ENCODE data around the gene TEKT2.

DNA sequence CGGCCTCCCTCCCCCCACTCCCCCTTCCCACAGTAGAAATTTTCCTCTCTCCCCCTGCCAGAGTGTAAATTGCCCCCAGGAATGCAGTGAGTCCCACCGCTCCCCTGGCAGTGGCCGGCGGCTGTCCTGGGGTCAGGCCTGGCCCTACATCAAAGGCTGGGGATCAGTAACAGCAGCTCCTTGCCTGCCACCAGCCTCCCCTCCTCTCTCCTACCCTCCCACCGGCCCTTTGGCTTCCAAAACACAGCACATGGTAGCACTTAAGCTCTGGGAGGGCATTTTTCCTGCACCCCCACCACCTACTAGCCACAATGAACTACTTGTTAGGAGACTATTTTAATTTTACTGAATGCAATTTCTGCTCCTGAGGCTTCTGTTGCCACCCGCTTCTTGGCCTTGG is 50.1 kb downstream of the TEKT2 start:
- TF ChIP-seq, protein P1, sequence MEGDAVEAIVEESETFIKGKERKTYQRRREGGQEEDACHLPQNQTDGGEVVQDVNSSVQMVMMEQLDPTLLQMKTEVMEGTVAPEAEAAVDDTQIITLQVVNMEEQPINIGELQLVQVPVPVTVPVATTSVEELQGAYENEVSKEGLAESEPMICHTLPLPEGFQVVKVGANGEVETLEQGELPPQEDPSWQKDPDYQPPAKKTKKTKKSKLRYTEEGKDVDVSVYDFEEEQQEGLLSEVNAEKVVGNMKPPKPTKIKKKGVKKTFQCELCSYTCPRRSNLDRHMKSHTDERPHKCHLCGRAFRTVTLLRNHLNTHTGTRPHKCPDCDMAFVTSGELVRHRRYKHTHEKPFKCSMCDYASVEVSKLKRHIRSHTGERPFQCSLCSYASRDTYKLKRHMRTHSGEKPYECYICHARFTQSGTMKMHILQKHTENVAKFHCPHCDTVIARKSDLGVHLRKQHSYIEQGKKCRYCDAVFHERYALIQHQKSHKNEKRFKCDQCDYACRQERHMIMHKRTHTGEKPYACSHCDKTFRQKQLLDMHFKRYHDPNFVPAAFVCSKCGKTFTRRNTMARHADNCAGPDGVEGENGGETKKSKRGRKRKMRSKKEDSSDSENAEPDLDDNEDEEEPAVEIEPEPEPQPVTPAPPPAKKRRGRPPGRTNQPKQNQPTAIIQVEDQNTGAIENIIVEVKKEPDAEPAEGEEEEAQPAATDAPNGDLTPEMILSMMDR (IDR thresholded peaks at IDR 0.05) = no peak
- TF ChIP-seq EP300 (IDR thresholded peaks at IDR 0.05) (no peak), POLR2AphosphoS5 (IDR thresholded peaks at IDR 0.05) (no peak)

All from esophagus muscularis mucosa (tissue), 4 donors.